H1 (cell line): ENCODE data around the gene MRRF. TPM values are rescaled to one million over a fixed set of nuclear protein-coding genes. Genes with fewer than 3 reads are reported as not detected.
A peak's percentile ranks its signal among the peaks of the same experiment; 100 is the strongest.

Experiments used
- YY1 ChIP-seq: IDR thresholded peaks from 2 replicates; pipeline ENCODE4 v1.6.1; 2011; ENCODE audit warnings: low read depth, mild to moderate bottlenecking, low read length
- polyA plus RNA-seq, 7 experiments: library from polyadenylated mRNA; depleted of rRNA in 3 of 7; stranded (reverse) in 5 of 7; unstranded in 2 of 7; fragments of >200 nt in 5 of 7; fragments of 200-250 nt in 2 of 7; gene quantifications; 1 replicate in 5 of 7; 2 replicates in 1 of 7; 4 replicates in 1 of 7; pipeline versions ENCODE4 v1.2.1 to v1.2.3, GENCODE V29; 2011 to 2013; ENCODE audit warnings: missing spikeins in 2 of 7, mixed read lengths in 2 of 7
- total RNA-seq: library from RNA; stranded (reverse); fragmentation: NEBNext Ultra II Directional; extraction: Animal tissue kit (Norgen Biotek cat#: 25700); gene quantifications from 2 replicates; pipeline ENCODE4 v1.2.1, GENCODE V29; 2021
- TF ChIP-seq, protein P1 (sequence below), 3 experiments: IDR thresholded peaks; 1 replicate in 2 of 3; 2 replicates in 1 of 3; pipeline versions ENCODE4 v1.5.1 to v1.6.1; 2011; ENCODE audit warnings: low read length in 3 of 3, mild to moderate bottlenecking in 3 of 3, inconsistent platforms in 2 of 3, low read depth in 1 of 3, moderate library complexity in 1 of 3; ENCODE audit not compliant: insufficient read depth in 1 of 3; ENCODE audit errors: control extremely low read depth in 1 of 3

The MRRF gene
- total and polyA plus RNA-seq, 2 of the 8 experiments (the other 6 are each of a cell fraction or from before 2014, with no cell fraction given), result 29.4 to 47.8 TPM

DNA sequence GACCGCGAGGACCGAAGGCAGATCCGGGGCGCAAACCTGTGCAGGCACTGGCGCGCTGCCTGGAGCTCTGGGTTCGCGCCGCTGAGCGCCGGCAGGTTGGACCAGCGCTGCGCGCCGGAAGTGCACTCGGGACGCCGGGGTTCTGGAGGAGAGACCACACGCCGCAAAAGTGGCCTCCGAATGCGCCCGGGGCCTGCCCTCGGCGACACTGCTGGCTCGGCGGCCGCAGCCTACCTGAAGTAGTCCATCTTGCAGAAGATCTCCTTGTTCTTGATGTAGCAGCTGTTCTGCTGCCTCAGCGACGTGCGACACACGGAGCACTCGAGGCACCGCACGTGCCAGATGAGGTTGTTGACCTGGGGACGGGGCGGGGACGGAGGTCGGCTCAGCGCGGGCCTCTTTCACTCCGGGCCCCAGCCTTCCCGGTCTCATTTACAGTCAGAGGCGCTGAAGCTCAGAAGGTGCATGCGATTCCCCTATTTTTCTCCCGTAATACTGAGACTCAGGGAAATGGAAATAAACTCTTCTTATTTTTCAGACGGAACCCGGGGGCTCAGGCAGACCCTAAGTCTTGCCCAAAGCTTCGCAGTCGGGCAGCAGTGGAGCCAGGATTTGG is 38.4 kb upstream of the MRRF start (continued):
- TF ChIP-seq, protein P1, sequence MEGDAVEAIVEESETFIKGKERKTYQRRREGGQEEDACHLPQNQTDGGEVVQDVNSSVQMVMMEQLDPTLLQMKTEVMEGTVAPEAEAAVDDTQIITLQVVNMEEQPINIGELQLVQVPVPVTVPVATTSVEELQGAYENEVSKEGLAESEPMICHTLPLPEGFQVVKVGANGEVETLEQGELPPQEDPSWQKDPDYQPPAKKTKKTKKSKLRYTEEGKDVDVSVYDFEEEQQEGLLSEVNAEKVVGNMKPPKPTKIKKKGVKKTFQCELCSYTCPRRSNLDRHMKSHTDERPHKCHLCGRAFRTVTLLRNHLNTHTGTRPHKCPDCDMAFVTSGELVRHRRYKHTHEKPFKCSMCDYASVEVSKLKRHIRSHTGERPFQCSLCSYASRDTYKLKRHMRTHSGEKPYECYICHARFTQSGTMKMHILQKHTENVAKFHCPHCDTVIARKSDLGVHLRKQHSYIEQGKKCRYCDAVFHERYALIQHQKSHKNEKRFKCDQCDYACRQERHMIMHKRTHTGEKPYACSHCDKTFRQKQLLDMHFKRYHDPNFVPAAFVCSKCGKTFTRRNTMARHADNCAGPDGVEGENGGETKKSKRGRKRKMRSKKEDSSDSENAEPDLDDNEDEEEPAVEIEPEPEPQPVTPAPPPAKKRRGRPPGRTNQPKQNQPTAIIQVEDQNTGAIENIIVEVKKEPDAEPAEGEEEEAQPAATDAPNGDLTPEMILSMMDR (IDR thresholded peaks at IDR 0.05; ENCODE audit: control extremely low read depth in 1 of 3, insufficient read depth in 1 of 3, low read depth in 1 of 3, low read length in 3 of 3), result 0 out of 4 replicates have a peak, but pooled peaks of 1 of the 3 experiments have one; percentile 4
- TF ChIP-seq YY1, result no peak
